DND-41 (cell line): Measurements from ENCODE around the gene KLK14.

Source experiments
- ATAC-seq: fragments of 200-7000 bp; cut with Tn5 transposase; 3 replicates; pipeline ENCODE4 v1.9.1; 2021; ENCODE audit warnings: low read depth; ENCODE audit not compliant: insufficient read depth
- DNase-seq: peaks from one replicate; pipeline ENCODE4 v3.0.0-alpha.2; 2020
- H2AFZ ChIP-seq: 2 replicates; pipeline ENCODE4 v1.6.0; 2012; ENCODE audit warnings: low read depth, low read length
- H3K27ac ChIP-seq: 2 replicates; pipeline ENCODE4 v1.5.1; 2012; ENCODE audit warnings: low read length, inconsistent platforms
- H3K27me3 ChIP-seq: fragments of 200-600 bp; sonication (generic); 2 replicates; pipeline ENCODE4 v1.6.0; 2012; ENCODE audit warnings: low read length, mild to moderate bottlenecking, inconsistent platforms; ENCODE audit not compliant: insufficient read depth, poor library complexity
- H3K36me3 ChIP-seq: 2 replicates; pipeline ENCODE4 v1.5.1; 2012; ENCODE audit warnings: low read length, inconsistent platforms; ENCODE audit not compliant: insufficient read depth
- H3K4me1 ChIP-seq: 2 replicates; pipeline ENCODE4 v1.5.1; 2012; ENCODE audit warnings: mild to moderate bottlenecking, low read length; ENCODE audit not compliant: insufficient read depth
- H3K4me2 ChIP-seq: 2 replicates; pipeline ENCODE4 v1.6.0; 2012; ENCODE audit warnings: mild to moderate bottlenecking, moderate library complexity, low read length, inconsistent platforms; ENCODE audit not compliant: insufficient read depth
- H3K4me3 ChIP-seq, 2 experiments: fragments of 200-600 bp in 1 of 2; shearing (Covaris generic) in 1 of 2; 2 replicates each; pipeline ENCODE4 v1.5.1; 2012 to 2016; ENCODE audit warnings: inconsistent platforms in 2 of 2, low read length in 2 of 2, mild to moderate bottlenecking in 2 of 2, low read depth in 1 of 2, moderate library complexity in 1 of 2
- H3K79me2 ChIP-seq: 2 replicates; pipeline ENCODE4 v1.6.0; 2012; ENCODE audit warnings: low read length, inconsistent platforms; ENCODE audit not compliant: insufficient read depth
- H3K9ac ChIP-seq: 2 replicates; pipeline ENCODE4 v1.6.0; 2012; ENCODE audit warnings: low read depth, mild to moderate bottlenecking, inconsistent platforms, low read length, moderate library complexity
- H3K9me3 ChIP-seq: 2 replicates; pipeline ENCODE4 v1.5.1; 2012; ENCODE audit warnings: low read length, moderate library complexity, mild to moderate bottlenecking, inconsistent platforms; ENCODE audit not compliant: insufficient read depth, severe bottlenecking
- H4K20me1 ChIP-seq: 2 replicates; pipeline ENCODE4 v1.6.0; 2012; ENCODE audit warnings: low read length; ENCODE audit not compliant: insufficient read depth
- EZH2 ChIP-seq: IDR thresholded peaks from 3 replicates; pipeline ENCODE4 v1.6.1; 2012; ENCODE audit warnings: borderline replicate concordance, low read depth, mild to moderate bottlenecking, moderate library complexity, low read length, inconsistent platforms; ENCODE audit not compliant: severe bottlenecking
- TF ChIP-seq, protein P1 (sequence below): IDR thresholded peaks from 2 replicates; pipeline ENCODE4 v1.5.1; 2012; ENCODE audit warnings: borderline replicate concordance, low read length, moderate library complexity, mild to moderate bottlenecking; ENCODE audit not compliant: poor library complexity, severe bottlenecking; ENCODE audit errors: extremely low read depth

Gene KLK14

DNA sequence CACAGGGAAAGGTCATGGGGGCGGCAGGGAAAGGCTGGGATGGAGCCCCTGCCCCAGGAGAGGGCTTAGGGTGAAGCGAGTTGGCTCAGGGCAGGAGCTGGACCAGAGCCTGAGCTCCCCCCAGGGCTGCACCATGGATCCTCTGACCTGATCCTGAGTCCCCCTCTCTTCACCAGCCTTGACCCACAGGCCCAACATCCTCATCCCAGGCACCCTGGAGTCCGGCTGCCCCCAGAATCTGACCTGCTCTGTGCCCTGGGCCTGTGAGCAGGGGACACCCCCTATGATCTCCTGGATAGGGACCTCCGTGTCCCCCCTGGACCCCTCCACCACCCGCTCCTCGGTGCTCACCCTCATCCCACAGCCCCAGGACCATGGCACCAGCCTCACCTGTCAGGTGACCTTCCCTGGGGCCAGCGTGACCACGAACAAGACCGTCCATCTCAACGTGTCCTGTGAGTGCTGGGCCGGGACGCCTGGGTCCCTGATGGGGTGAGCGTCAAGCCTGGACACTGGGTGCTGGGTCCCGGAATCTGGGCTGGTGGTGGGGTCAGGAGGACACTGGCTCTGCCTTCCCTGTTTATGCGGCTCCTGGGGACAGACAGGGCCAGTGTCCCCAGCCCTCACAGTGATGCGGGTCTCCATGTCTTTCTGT lies 42.9 kb upstream of the KLK14 start:
- H3K27ac ChIP-seq, result no peak overlapping the region
- no peaks in the 10 kb centered on the region for H3K79me2 ChIP-seq
- H2AFZ ChIP-seq, result no peak overlapping the region
- H3K9me3 ChIP-seq, result no peaks in the 10 kb centered on the region
- no peak for ATAC-seq
- H3K9ac ChIP-seq, result no peak overlapping the region
- no peaks in the 10 kb centered on the region for H3K4me1 ChIP-seq
- TF ChIP-seq, protein P1, sequence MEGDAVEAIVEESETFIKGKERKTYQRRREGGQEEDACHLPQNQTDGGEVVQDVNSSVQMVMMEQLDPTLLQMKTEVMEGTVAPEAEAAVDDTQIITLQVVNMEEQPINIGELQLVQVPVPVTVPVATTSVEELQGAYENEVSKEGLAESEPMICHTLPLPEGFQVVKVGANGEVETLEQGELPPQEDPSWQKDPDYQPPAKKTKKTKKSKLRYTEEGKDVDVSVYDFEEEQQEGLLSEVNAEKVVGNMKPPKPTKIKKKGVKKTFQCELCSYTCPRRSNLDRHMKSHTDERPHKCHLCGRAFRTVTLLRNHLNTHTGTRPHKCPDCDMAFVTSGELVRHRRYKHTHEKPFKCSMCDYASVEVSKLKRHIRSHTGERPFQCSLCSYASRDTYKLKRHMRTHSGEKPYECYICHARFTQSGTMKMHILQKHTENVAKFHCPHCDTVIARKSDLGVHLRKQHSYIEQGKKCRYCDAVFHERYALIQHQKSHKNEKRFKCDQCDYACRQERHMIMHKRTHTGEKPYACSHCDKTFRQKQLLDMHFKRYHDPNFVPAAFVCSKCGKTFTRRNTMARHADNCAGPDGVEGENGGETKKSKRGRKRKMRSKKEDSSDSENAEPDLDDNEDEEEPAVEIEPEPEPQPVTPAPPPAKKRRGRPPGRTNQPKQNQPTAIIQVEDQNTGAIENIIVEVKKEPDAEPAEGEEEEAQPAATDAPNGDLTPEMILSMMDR, result no peak
- H3K36me3 ChIP-seq, result no peaks in the 10 kb centered on the region
- H3K27me3 ChIP-seq, result no peaks in the 10 kb centered on the region
- no peaks in the 10 kb centered on the region for H4K20me1 ChIP-seq
- no peak for DNase-seq
- no peak overlapping the region for H3K4me2 ChIP-seq
- H3K4me3 ChIP-seq, result no peak overlapping the region

DNA sequence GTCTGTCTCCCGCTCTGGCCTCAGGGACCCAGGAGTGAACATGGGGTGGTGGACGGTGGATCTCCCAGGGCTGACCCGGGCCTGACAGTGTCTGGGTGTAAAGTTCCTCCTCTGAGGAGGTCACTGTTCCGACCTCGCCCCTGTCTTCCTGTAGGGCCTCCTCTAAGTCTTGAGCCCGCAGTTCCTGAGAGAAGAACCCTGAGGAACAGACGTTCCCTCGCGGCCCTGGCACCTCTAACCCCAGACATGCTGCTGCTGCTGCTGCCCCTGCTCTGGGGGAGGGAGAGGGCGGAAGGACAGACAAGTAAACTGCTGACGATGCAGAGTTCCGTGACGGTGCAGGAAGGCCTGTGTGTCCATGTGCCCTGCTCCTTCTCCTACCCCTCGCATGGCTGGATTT lies 42.0 kb upstream of the KLK14 start, which contains the start of gene SIGLEC9:
Gene SIGLEC9 (plus strand): TSS at position 178 of the 400 bp plus-strand sequence. CDS start 69 bp downstream, at position 247.
- Histone ChIP-seq H4K20me1 (no peaks in the 10 kb centered on the region), H2AFZ (no peak within 1 kb of the TSS), H3K4me1 (no peaks in the 10 kb centered on the region), H3K79me2 (no peaks in the 10 kb centered on the region), H3K27me3 (no peaks in the 10 kb centered on the region), H3K9ac (no peak within 1 kb of the TSS), H3K4me3 (no peak within 1 kb of the TSS), H3K4me2 (no peak within 1 kb of the TSS), H3K27ac (no peak within 1 kb of the TSS), H3K9me3 (no peaks in the 10 kb centered on the region), H3K36me3 (no peaks in the 10 kb centered on the region)
- TF ChIP-seq, protein P1, result no peak
- TF ChIP-seq EZH2, result no peak
- DNase-seq (no peak), ATAC-seq (no peak)

DNA sequence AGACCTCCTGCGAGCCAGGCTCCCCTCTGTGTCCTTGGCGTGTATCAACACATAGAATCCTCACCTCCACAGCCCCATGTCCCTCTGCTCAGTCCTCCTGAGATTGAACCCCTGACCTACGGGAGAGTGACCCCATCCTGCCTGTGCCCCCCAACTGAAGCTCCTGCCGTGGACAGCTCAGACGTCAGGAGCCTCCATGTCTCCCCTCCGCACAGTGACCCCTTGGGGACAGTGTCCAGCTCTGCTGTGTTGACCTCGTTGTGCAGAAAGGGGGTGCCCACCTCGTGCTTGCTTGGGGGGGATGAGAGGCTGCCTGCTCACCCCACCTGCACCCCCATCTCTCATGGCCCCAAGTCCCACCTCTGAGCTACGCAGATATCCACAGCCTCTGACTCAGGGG lies 41.5 kb upstream of the KLK14 start:
- no peak overlapping the region for H2AFZ ChIP-seq
- H3K79me2 ChIP-seq, result no peaks in the 10 kb centered on the region
- H3K9me3 ChIP-seq, result no peaks in the 10 kb centered on the region
- no peak overlapping the region for H3K4me3 ChIP-seq
- H3K9ac ChIP-seq, result no peak overlapping the region
- no peak overlapping the region for H3K27ac ChIP-seq
- no peaks in the 10 kb centered on the region for H3K4me1 ChIP-seq
- no peak overlapping the region for H3K4me2 ChIP-seq
- no peaks in the 10 kb centered on the region for H4K20me1 ChIP-seq
- no peaks in the 10 kb centered on the region for H3K27me3 ChIP-seq
- TF ChIP-seq, protein P1, result no peak
- TF ChIP-seq EZH2, result no peak
- ATAC-seq (no peak), DNase-seq (no peak)
- H3K36me3 ChIP-seq, result no peaks in the 10 kb centered on the region
